ENCODE data around the gene RPS6KA5.

Gene RPS6KA5

GRCh38 chr14:90874599-90874998 is 185.8 kb downstream of the RPS6KA5 start:
- H3K27ac Mint-ChIP-seq = no peak overlapping the region
- peaks cover 13% of the 10 kb centered on the region for H3K36me3 Mint-ChIP-seq (ENCODE audit: low read depth)
- H3K4me1 Mint-ChIP-seq = peaks cover 11% of the 10 kb centered on the region
- no peak for TF ChIP-seq CTCF (IDR thresholded peaks at IDR 0.05)
- H3K9me3 Mint-ChIP-seq = no peaks in the 10 kb centered on the region
- no peak for DNase-seq
- no peak overlapping the region for H3K4me3 Mint-ChIP-seq
- no peaks in the 10 kb centered on the region for H3K27me3 Mint-ChIP-seq (ENCODE audit: low read depth, poor library complexity)

- no peak for TF ChIP-seq CTCF (IDR thresholded peaks at IDR 0.05)
- Mint-ChIP-seq H3K4me1 (peaks cover 3% of the 10 kb centered on the region), H3K27ac (no peak overlapping the region), H3K4me3 (no peak overlapping the region), H3K27me3 (ENCODE audit: low read depth, poor library complexity) (no peaks in the 10 kb centered on the region), H3K36me3 (ENCODE audit: low read depth) (peaks cover 13% of the 10 kb centered on the region), H3K9me3 (no peaks in the 10 kb centered on the region)
- no peak for DNase-seq
Observed at GRCh38 chr14:90871605-90872233, 188.7 kb downstream of the RPS6KA5 start.

- DNase-seq = no peak
- Mint-ChIP-seq H3K4me1 (no peaks in the 10 kb centered on the region), H3K27me3 (ENCODE audit: low read depth, poor library complexity) (no peaks in the 10 kb centered on the region), H3K27ac (no peak overlapping the region), H3K36me3 (ENCODE audit: low read depth) (peaks cover 13% of the 10 kb centered on the region), H3K9me3 (no peaks in the 10 kb centered on the region), H3K4me3 (no peak overlapping the region)
- no peak for TF ChIP-seq CTCF (IDR thresholded peaks at IDR 0.05)
Observed at GRCh38 chr14:90870950-90871604, 189.4 kb downstream of the RPS6KA5 start.

GRCh38 chr14:90867501-90867900 is 192.9 kb downstream of the RPS6KA5 start:
- Mint-ChIP-seq H3K9me3 (no peaks in the 10 kb centered on the region), H3K27me3 (ENCODE audit: low read depth, poor library complexity) (no peaks in the 10 kb centered on the region), H3K4me1 (no peaks in the 10 kb centered on the region), H3K27ac (no peak overlapping the region), H3K4me3 (no peak overlapping the region), H3K36me3 (ENCODE audit: low read depth) (no peaks in the 10 kb centered on the region)
- no peak for TF ChIP-seq CTCF (IDR thresholded peaks at IDR 0.05)
- no peak for DNase-seq

GRCh38 chr14:90866833-90867232 is 193.6 kb downstream of the RPS6KA5 start:
- no peak for TF ChIP-seq CTCF (IDR thresholded peaks at IDR 0.05)
- Mint-ChIP-seq H3K9me3 (no peaks in the 10 kb centered on the region), H3K4me3 (no peak overlapping the region), H3K36me3 (ENCODE audit: low read depth) (no peaks in the 10 kb centered on the region), H3K27me3 (ENCODE audit: low read depth, poor library complexity) (no peaks in the 10 kb centered on the region), H3K4me1 (no peaks in the 10 kb centered on the region), H3K27ac (no peak overlapping the region)
- no peak for DNase-seq

- Mint-ChIP-seq H3K4me1 (no peaks in the 10 kb centered on the region), H3K27ac (no peak overlapping the region), H3K9me3 (no peaks in the 10 kb centered on the region), H3K4me3 (no peak overlapping the region), H3K36me3 (ENCODE audit: low read depth) (no peaks in the 10 kb centered on the region), H3K27me3 (ENCODE audit: low read depth, poor library complexity) (no peaks in the 10 kb centered on the region)
- no peak for DNase-seq
- no peak for TF ChIP-seq CTCF (IDR thresholded peaks at IDR 0.05)
Observed at GRCh38 chr14:90864741-90865140, 195.7 kb downstream of the RPS6KA5 start.

All from nephron progenitor cell (in vitro differentiated cells).